Measurements from ENCODE around the gene ANAPC2. TPM values are rescaled to one million over a fixed set of nuclear protein-coding genes. Genes with fewer than 3 reads are reported as not detected.

Gene ANAPC2
- total and polyA plus RNA-seq, 10 donors, result 27.8 to 93.0 (median 55.3) TPM

- Histone ChIP-seq H3K27me3 (replicated peaks in 1 of 7) (peaks cover 0 to 40% (median 10%) of the 10 kb centered on the region in 7 donors), H3K4me1 (peaks cover 28 to 51% (median 41%) of the 10 kb centered on the region in 6 donors), H3K27ac (peak overlapping the region; percentile 53 to 85 (median 78)), H3K4me3 (peak overlapping the region; percentile 73 to 89 (median 83)), H3K36me3 (no peaks in the 10 kb centered on the region), H3K9me3 (peaks cover 0 to 7% (median 0%) of the 10 kb centered on the region in 8 donors)
- 16 to 37% (median 21%) methylated on average over 15 to 37 of the region's 37 CpGs for WGBS, 5 donors
- intact Hi-C loops (cut with DNase I; ENCODE audit: low total_unique reads), result no loop called here
- no peak for TF ChIP-seq CTCF (IDR thresholded peaks at IDR 0.05 in 8 of 11, conservative IDR thresholded peaks at IDR 0.05 in 3 of 11)
- TF ChIP-seq POLR2AphosphoS5 (IDR thresholded peaks at IDR 0.05), result no peak
- no peak for TF ChIP-seq POLR2A (IDR thresholded peaks at IDR 0.05)
- DNase-seq, result no peak
Measured at GRCh38 chr9:137128862-137129455, 59.4 kb downstream of the ANAPC2 start.

GRCh38 chr9:137128158-137128861 is 60.0 kb downstream of the ANAPC2 start:
- WGBS, 5 donors, result 58 to 68% (median 60%) methylated on average over 19 of the region's 19 CpGs
- peaks cover 0 to 7% (median 0%) of the 10 kb centered on the region in 8 donors for H3K9me3 ChIP-seq
- H3K27ac ChIP-seq, result peak overlapping the region in 4 of 8 donors; percentile 80 to 85 (median 83)
- TF ChIP-seq POLR2A (IDR thresholded peaks at IDR 0.05) (no peak), CTCF (IDR thresholded peaks at IDR 0.05 in 8 of 11, conservative IDR thresholded peaks at IDR 0.05 in 3 of 11) (no peak), POLR2AphosphoS5 (IDR thresholded peaks at IDR 0.05) (no peak)
- H3K36me3 ChIP-seq, result no peaks in the 10 kb centered on the region
- H3K4me3 ChIP-seq, result peak overlapping the region in 7 of 8 donors; percentile 73 to 89 (median 85)
- H3K4me1 ChIP-seq, result peaks cover 28 to 58% (median 41%) of the 10 kb centered on the region in 6 donors
- peaks cover 0 to 33% (median 6%) of the 10 kb centered on the region in 7 donors for H3K27me3 ChIP-seq (replicated peaks in 1 of 7)
- DNase-seq, result no peak
- intact Hi-C loops (cut with DNase I; ENCODE audit: low total_unique reads), result no loop called here

- H3K36me3 ChIP-seq, result no peaks in the 10 kb centered on the region
- peak overlapping the region in 7 of 8 donors; percentile 13 to 89 (median 31) for H3K4me3 ChIP-seq
- H3K9me3 ChIP-seq, result peaks cover 0 to 7% (median 0%) of the 10 kb centered on the region in 8 donors
- intact Hi-C loops (cut with DNase I; ENCODE audit: low total_unique reads), result no loop called here
- TF ChIP-seq POLR2AphosphoS5 (IDR thresholded peaks at IDR 0.05), result peak in 1 of 3 donors; percentile 23
- TF ChIP-seq POLR2A (IDR thresholded peaks at IDR 0.05), result no peak
- peak overlapping the region; percentile 42 to 85 (median 74) for H3K27ac ChIP-seq
- no peak for DNase-seq
- WGBS, 5 donors, result 4 to 10% (median 10%) methylated on average over 23 to 24 of the region's 24 CpGs
- H3K27me3 ChIP-seq (replicated peaks in 1 of 7), result peaks cover 0 to 25% (median 4%) of the 10 kb centered on the region in 7 donors
- H3K4me1 ChIP-seq, result peaks cover 28 to 64% (median 42%) of the 10 kb centered on the region in 6 donors
Measured at GRCh38 chr9:137127301-137128157, 60.8 kb downstream of the ANAPC2 start.

- intact Hi-C loops (cut with DNase I; ENCODE audit: low total_unique reads), result no loop called here
- Histone ChIP-seq H3K4me3 (peak overlapping the region in 5 of 8 donors; percentile 13 to 89 (median 73)), H3K36me3 (no peaks in the 10 kb centered on the region), H3K9me3 (peaks cover 0 to 7% (median 0%) of the 10 kb centered on the region in 8 donors), H3K4me1 (peaks cover 28 to 71% (median 45%) of the 10 kb centered on the region in 6 donors), H3K27ac (peak overlapping the region; percentile 42 to 85 (median 74)), H3K27me3 (replicated peaks in 1 of 7) (peaks cover 0 to 20% (median 4%) of the 10 kb centered on the region in 7 donors)
- 13 to 21% (median 15%) methylated on average over 3 of the region's 3 CpGs for WGBS, 5 donors
- no peak for DNase-seq
- TF ChIP-seq POLR2AphosphoS5 (IDR thresholded peaks at IDR 0.05) (no peak), CTCF (IDR thresholded peaks at IDR 0.05 in 8 of 11, conservative IDR thresholded peaks at IDR 0.05 in 3 of 11) (no peak), POLR2A (IDR thresholded peaks at IDR 0.05) (no peak)
Measured at GRCh38 chr9:137126786-137127185, 61.6 kb downstream of the ANAPC2 start.

Measured in spleen (tissue), 11 donors.